Measurements from ENCODE around the gene NELL1.

DNA sequence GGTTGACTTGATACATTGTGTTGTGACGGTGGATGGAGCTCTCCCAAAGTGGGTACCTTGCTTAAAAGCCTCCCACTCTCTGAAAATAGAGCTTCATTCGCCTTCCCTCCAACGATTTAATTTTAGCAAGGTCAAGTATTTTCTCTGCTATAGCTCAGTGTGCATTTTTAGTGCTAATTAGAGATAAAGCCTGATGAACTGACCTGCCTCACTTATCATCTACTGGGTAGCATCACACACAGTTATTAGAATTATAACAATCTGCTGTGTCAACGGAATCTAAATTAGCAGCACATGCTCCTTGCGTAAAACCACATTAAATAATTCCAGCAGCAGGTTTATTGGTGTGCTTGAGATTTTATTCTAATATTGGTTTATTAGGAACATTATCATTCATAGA is 701.7 kb downstream of the NELL1 start:
- TF ChIP-seq, protein P1, sequence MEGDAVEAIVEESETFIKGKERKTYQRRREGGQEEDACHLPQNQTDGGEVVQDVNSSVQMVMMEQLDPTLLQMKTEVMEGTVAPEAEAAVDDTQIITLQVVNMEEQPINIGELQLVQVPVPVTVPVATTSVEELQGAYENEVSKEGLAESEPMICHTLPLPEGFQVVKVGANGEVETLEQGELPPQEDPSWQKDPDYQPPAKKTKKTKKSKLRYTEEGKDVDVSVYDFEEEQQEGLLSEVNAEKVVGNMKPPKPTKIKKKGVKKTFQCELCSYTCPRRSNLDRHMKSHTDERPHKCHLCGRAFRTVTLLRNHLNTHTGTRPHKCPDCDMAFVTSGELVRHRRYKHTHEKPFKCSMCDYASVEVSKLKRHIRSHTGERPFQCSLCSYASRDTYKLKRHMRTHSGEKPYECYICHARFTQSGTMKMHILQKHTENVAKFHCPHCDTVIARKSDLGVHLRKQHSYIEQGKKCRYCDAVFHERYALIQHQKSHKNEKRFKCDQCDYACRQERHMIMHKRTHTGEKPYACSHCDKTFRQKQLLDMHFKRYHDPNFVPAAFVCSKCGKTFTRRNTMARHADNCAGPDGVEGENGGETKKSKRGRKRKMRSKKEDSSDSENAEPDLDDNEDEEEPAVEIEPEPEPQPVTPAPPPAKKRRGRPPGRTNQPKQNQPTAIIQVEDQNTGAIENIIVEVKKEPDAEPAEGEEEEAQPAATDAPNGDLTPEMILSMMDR (IDR thresholded peaks at IDR 0.05), result no peak
- TF ChIP-seq POLR2A (IDR thresholded peaks at IDR 0.05), result no peak
